ENCODE results near the gene PRSS2. TPM values are rescaled to one million over a fixed set of nuclear protein-coding genes. Genes with fewer than 3 reads are reported as not detected.

The PRSS2 gene
- not detected in 2 replicates for total RNA-seq (ENCODE audit: low replicate concordance)

DNA sequence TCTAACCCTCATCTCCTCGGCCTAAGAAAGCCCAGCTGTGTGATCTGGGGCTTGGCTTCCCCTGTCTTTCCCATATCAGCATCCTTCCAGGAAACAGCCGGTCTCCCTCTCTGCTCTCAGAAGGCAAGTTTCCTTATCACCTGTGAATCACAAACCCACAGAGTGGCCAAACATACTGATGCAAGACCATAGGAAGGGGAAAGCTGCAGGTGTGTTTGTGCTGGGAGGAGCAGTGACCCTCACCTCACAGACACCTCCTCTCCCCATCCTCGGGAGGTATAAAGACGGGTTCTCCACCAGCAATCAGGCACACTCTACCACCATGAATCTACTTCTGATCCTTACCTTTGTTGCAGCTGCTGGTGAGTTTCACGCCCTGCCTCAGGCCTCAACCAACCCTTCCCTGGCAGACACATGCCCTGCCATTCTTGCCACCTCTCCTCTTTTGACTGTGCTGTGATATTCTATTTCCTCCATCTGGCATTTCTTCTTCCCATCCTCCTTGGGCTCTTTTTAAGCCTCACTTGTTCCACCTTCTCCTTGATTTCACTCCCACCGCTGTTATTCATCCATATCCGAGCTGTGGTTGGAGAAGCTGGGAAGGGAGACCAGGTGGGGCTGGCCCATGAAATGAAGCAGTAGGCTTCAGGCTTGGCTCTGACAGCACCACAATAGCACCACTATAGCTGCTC is at the start of gene PRSS2:
Gene PRSS2, plus strand, starts transcription at position 310 of the 692 bp plus-strand sequence. Its CDS starts 13 bp downstream, at position 323.

DNA sequence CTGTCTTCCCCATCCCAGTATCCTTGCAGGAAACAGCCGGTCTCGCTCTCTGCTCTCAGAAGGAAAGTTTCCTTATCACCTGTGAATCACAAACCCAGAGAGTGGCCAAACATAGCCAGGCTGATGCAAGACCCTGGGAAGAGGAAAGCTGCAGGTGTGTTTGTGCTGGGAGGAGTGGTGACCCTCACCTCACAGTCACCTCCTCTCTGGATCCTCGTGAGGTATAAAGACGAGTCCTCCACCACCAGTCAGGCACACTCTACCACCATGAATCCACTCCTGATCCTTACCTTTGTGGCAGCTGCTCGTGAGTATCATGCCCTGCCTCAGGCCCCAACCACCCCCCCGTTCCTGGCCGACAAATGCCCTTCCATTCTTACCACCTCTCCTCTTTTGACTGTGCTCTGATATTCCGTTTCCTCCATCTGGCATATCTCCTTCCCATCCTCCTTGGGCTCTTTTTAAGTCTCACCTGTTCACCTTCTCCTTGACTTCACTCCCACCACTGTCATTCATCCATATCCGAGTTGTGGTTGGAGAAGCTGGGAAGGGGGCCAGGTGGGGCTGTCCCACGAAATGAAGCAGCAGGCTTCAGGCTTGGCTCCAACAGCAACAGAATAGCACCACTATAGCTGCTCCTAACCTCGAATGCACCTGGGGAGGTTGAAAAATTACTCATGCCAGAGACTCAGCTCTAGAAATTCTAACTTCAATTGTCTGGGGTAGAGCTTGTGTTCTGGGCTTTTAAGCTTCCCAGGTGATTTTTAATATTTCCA is 21.4 kb upstream of the PRSS2 start, which contains the start of gene PRSS1:
Gene PRSS1, plus strand, starts transcription at position 255 of the 776 bp plus-strand sequence. Its CDS starts 13 bp downstream, at position 268.

Other genes starting within 250 kb of the PRSS2 start
- not detected in 2 replicates for gene PRSS1, start 21.5 kb upstream of the PRSS2 start, total RNA-seq (ENCODE audit: low replicate concordance)
- gene EPHB6, start 84.1 kb downstream of the PRSS2 start, total RNA-seq (ENCODE audit: low replicate concordance): 1.1 and 9.9 TPM in 2 replicates
- not detected in 2 replicates for gene TRPV6, start 114.8 kb downstream of the PRSS2 start, total RNA-seq (ENCODE audit: low replicate concordance)
- gene TRPV5, start 162.8 kb downstream of the PRSS2 start, total RNA-seq (ENCODE audit: low replicate concordance): not detected in 2 replicates
- not detected in 2 replicates for gene LLCFC1, start 168.5 kb downstream of the PRSS2 start, total RNA-seq (ENCODE audit: low replicate concordance)
- gene KEL, start 191.4 kb downstream of the PRSS2 start, total RNA-seq (ENCODE audit: low replicate concordance): 0.53 TPM in 1 of 2 replicates, not detected in the other